Stimulated activated CD4-positive, alpha-beta T cell treated with anti-CD3 and anti-CD28 coated beads, Interleukin-1b, Interleukin-23, amount 100 ng/mL, for 4 hours (primary cell): ENCODE measurements around the gene ZNF772.
"Not testable (repeated sequence)": the region's sequence is repeated elsewhere in the genome, so short reads cannot be mapped to it uniquely, and the experiment has no call there.

Experiments
- DNase-seq, 2 donors: peaks; one replicate each; pipeline ENCODE4 v3.0.0-alpha.2; 2020; ENCODE audit warnings: low read depth in 2 of 2

ZNF772 gene

DNA sequence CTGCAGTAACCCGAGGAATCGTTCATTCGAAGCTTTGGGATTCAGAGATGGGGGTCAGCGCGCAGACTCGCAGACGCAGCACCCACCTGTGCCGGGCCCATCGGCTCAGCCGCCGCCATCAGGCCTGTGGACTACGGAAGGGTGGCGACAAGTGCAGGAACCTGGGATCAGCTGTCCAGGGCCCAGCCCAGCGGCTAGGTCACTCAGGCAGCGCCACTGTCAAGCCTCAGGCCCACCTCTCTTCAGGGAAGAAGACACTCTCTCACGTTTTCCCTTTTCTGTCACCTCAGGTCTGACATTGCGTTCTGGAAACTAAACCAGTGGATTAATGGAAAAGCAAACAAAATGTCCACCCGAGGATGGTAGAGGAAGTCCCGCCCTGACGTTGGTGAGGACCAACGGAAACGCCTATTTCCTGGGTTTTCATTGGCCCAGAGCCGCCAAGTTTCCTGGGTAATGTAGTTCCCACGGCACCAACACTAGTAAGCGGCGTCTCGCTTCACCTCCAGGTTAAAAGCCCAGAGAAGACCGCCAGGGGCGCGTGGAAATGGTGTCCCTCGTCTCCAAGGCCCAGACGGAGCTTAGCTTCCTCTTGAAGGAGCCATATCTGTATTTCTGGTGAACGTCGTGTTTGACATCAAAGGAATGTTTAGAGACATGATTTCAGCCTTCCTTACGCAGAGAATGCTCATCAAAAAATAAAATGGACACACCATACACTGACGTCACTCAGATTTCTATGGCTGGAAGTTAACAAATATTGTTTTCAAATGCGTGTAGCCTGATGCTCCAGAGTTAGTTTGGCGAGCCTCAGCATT lies at the start of gene ZNF772:
TSS of gene ZNF772 (minus strand) at position 376 of the 818 bp plus-strand sequence. CDS start at position 119, 257 bp downstream.
- peak; percentile 71 to 76 for DNase-seq

DNA sequence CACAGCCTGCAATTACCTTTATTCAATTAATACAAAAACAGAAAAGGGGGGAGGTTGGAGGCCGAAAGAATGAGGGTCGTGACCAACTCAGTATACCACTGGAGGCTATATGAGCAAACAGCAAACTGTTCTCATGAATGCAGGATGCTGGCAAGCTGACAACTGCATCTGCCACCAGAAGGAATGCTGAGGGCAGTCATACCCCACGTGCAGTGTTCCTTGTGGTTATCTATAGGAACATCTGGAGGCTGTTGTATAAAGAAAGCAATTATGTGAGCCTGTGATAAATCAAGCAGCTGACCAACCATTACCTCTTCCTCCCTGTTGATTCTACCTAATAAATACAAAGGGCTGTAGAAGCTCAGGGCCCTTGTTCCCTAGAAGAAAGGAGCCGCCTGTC lies 40.7 kb upstream of the ZNF772 start:
- DNase-seq: not testable (repeated sequence)

DNA sequence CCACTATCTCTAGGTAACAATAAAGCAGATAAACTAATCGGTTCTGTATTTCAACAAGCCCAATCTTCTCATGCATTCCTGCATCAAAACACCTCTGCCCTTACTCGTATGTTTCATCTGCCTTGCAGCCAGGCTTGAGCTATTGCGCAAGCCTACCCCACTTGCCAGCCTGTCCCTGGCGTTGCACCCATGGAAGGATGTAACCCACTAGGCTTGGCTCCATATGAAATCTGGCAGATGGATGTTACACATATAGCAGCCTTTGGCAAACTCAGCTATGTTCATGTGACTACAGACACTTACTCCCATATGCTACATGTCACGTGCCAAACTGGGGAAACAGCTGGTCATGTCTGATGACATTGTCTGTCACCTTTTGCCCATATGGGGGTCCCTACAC lies 37.9 kb upstream of the ZNF772 start:
- no peak for DNase-seq

DNA sequence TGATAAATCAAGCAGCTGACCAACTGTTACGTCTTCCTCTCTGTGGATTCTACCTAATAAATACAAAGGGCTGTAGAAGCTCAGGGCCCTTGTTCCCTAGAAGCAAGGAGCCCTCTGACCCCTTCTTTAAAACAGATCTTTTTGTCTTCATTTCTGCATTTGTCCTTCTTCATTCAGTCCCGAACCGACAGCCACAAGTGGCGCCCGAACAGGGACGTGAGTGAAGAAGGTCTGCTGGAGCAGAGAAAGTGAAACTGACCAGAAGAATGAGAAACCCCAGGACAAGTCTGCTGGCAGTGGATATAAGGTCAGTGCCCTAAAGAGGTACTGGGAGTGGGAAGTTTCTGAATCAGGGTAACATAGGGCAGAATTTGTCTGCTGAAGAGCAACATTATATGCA lies 35.5 kb upstream of the ZNF772 start:
- DNase-seq: no peak

GRCh38 chr19:57511484-57511883 lies 34.1 kb upstream of the ZNF772 start:
- no peak for DNase-seq

- no peak for DNase-seq
Measured at GRCh38 chr19:57506163-57506562, 28.8 kb upstream of the ZNF772 start.

- DNase-seq: not testable (repeated sequence)
Measured at GRCh38 chr19:57500400-57500799, 23.0 kb upstream of the ZNF772 start.

- DNase-seq: peak; percentile 91 to 95
Measured at GRCh38 chr19:57499680-57500395, 22.5 kb upstream of the ZNF772 start, which contains the start of gene ZNF773. ZNF773 (plus strand) TSS chr19:57499938; CDS start chr19:57500081, 143 bp downstream.

GRCh38 chr19:57499332-57499679 lies 21.9 kb upstream of the ZNF772 start:
- not testable (repeated sequence) for DNase-seq

- not testable (repeated sequence) for DNase-seq
Measured at GRCh38 chr19:57488299-57488644, 10.9 kb upstream of the ZNF772 start.

- peak; percentile 87 to 90 for DNase-seq
Measured at GRCh38 chr19:57487477-57488298, 10.3 kb upstream of the ZNF772 start, which contains the start of gene ZNF419. ZNF419 (plus strand) TSS chr19:57487750; CDS start chr19:57487951, 201 bp downstream.

DNA sequence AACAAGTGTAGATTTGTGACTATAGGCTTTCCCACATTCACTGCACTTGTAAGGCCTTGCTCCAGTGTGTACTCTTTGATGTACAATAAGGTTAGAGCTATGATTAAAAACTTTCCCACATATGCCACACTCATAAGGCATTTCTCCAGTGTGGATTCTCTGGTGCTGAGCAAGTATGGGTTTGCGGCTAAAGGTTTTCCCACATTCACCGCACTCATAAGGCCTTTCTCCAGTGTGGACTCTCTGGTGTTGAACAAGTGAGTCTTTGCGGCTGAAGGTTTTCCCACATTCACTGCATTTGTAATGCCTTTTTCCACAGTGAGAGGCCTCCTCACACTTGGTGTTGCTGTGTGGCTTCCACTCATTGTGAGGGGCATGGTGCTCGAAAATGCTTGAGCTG lies 3.7 kb downstream of the ZNF772 start:
- no peak for DNase-seq

- DNase-seq: no peak
Measured at GRCh38 chr19:57466489-57466888, 10.9 kb downstream of the ZNF772 start.

- no peak for DNase-seq
Measured at GRCh38 chr19:57465680-57466381, 11.5 kb downstream of the ZNF772 start.

GRCh38 chr19:57452307-57452706 lies 25.1 kb downstream of the ZNF772 start:
- DNase-seq: no peak

GRCh38 chr19:57443121-57443696 lies 34.2 kb downstream of the ZNF772 start:
- no peak for DNase-seq

DNA sequence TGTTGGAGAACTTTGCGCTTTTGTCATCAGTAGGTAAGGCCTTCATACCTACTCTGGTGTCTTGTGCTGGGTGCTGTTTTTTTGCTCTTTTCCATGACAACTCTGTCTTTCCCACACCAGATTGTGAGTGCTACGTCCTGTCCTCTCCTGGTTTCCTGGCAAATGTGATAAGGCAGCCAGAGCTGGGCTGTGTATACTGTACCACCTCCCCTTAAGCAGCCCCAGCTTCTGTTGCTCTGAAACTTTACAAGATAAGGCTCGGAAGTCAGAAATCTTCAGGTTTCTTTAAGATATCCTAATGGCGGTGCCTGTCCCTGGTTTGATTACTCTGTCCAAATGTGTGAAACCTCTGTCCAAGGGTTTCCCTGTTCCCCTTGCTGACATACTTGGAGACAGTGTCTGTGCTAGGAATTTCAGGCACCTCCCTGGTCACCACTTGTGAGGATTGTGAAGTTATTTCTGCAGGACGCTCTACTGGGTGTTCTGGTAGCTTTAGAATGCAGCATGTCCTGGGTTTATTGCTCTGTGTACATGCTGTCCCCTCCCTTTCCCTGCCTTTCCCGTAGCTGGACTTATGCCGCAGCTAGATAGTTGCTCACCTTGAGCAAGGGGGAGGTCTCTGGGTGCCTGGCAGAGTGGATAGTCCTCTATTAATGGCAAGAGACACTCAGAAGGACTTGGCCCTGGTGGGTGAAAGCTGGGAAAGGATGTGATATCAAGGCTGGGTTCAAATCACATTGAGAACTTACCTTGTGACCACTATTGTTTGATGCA lies 35.2 kb downstream of the ZNF772 start:
- DNase-seq: no peak

DNA sequence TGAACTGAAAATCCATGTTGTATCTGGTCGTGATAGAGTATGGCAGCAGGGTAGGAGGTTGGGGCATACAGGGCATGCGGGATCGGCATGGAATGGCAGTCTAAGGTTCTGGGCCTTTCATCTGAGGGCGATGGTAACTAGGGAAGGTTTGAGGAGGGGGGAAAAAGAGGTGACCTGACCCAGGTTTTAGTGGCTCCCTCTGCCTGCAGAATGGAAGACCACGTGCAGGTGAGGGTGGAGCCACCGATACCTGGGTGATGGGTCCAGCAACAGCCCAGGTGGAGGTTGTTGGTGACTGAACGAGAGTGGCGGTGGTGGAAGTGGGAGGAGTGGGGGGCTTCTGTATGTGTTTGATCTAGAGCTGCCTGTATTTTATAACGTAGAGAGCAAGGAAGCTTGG lies 38.4 kb downstream of the ZNF772 start:
- DNase-seq: no peak

- DNase-seq: no peak
Measured at GRCh38 chr19:57437931-57438330, 39.4 kb downstream of the ZNF772 start.

DNA sequence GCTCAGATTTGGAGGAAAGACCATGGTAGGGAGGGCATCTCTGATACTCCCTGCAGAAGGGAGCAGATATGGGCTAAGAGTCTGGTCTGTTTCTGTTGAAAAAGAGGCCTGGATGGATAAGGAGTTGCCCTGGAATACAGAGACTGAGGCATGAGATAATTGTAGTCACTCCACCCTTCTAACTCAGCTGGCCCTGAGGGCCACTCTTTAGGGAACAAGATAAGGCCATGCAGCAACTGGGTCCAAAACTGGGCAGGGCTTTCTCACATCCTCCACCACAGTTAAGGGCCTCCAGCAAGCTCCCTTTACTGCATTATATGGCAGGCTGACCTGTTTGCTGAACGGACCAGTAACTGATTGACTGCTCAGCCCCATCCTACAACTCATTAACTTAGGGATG lies 40.9 kb downstream of the ZNF772 start:
- DNase-seq: no peak
